Stimulated activated naive CD8-positive, alpha-beta T cell treated with anti-CD3 and anti-CD28 coated beads, Interleukin-15, Interleukin-2, amounts not matched to agents 100 U/mL and 50 U/mL, for 24 hours (primary cell): ENCODE measurements around the gene PACS1.

Experiments used
- ATAC-seq: fragments of 150-1000 bp; cut with Tn5 transposase; one replicate; pipeline ENCODE4 v1.10.0; 2021
- DNase-seq: peaks from one replicate; pipeline ENCODE4 v3.0.0; 2021

PACS1 gene

DNA sequence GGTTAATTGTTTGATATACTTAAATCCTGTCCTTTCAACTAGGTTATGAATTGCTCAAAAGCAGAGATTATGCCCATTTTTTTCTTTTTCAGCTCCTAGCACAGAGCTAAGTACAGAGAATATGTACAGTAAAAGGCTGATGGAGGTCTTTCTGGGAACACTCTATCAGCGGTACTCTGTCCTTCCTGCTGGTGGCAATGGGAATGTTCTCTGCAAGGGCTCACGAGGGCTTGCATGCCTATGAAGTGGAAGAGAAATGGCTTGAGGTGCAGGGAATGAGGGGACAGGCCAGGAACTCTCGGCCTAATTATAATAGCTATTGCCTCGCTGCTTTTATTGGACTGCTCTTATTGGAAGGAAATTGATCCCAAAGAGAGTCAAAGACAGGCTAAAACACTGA lies 114.7 kb downstream of the PACS1 start:
- ATAC-seq, result no peak
- DNase-seq, result no peak

DNA sequence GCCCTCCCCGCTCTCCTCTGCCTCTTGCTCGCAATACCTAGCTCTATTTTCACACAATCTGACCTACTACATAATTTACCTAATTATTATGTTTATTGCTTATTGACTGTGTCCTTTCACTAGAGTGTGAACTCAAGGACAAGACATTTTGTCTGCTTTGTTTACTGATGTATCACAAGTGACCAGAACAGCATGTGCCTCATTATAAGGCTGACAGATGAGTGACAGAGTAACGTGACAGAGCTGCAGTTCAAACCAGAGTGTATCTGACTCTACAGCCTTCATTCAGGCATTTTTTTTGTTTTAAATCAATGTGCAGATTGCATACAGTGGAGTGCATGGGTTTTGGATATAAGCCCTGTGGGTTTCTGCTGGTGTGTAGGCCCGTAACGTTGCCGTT lies 116.4 kb downstream of the PACS1 start:
- ATAC-seq (no peak), DNase-seq (no peak)

DNA sequence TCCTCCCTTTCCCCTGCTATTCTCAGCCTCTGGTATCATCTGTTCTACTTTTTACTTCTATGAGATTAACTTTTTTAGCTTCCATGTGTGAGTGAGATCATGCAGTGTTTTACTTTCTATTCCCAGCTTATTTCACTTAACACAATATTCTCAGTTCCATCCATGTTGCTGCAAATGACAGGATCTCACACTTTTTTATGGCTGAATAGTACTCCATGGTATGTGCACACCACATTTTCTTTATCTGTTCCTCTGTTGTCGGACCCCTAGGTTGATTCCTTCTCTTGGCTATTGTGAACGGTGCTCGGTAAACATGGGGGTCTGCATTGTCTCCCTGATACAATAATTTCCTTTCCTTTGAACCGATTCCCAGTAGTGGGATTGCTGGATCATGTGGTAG lies 117.4 kb downstream of the PACS1 start:
- ATAC-seq (no peak), DNase-seq (no peak)

DNA sequence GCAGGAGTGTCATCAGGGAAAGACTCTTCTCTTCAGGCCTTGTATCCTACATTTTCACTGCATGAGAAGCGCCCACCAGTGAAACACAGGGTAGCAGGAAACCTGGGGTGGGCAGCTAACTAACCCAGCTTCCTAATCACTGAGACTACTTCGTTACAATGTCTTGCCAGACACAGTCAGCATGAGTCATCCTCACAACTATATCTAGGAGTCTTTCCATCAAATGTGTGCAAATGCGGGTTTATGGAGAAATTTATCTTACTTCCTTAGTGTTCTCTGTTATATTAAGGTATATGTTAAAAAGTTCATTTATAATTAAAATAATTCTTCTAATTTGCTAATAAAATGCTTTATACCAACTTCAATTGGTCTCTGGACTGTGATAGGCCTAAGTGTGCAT lies 118.5 kb downstream of the PACS1 start:
- ATAC-seq (peak; percentile 55), DNase-seq (no peak)

DNA sequence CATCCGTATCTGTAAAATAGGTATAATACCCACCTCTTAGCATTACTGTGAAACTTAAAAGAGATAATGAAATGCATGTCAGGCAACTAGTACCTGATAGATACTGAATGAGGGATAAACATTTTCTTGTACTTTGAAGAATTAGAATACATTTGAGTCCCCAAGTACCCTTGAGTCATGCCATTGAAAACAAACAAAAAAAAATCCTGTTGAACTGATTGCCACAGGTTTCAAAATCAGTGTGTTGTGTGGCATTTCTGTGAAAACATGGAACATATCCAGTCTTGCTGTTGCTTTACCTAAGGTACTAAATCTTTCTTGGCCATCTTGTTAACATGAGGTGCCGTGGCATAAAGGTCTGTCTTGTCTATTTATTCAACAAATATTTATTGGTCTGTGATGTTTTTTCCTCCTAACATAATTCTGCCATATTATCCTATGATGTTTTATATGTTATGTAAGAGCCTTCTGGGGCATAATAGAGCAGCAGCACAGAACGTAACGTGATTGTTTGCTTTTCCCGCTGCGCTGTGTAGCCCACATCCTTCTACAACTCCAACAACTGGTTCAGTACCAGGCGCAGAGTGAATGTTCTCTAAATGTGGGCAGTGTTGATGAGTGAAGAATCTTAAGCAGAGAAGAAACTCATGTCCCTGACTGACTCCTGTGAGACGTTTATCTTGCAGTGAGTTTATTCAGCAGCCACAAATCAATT lies 119.1 kb downstream of the PACS1 start:
- DNase-seq, result no peak
- no peak for ATAC-seq

DNA sequence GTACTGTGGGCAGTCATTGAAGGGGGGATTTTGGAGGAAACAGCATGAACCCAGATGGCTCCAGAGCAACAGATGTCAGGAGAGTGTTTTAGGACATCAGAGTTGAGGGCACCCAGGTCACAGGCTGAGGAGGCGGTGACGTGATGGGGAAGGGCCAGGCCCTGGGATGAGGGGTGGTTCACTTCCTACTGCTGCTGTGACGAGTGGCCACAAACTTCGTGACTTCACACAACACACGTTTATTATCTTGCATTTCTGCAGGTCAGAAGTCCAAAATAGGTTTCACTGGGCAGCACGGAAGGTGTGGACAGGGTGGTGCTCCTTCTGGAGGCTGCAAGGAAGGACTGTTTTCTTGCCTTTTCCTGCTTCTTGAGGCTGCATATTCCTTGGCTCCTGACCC lies 120.7 kb downstream of the PACS1 start:
- DNase-seq (no peak), ATAC-seq (no peak)

DNA sequence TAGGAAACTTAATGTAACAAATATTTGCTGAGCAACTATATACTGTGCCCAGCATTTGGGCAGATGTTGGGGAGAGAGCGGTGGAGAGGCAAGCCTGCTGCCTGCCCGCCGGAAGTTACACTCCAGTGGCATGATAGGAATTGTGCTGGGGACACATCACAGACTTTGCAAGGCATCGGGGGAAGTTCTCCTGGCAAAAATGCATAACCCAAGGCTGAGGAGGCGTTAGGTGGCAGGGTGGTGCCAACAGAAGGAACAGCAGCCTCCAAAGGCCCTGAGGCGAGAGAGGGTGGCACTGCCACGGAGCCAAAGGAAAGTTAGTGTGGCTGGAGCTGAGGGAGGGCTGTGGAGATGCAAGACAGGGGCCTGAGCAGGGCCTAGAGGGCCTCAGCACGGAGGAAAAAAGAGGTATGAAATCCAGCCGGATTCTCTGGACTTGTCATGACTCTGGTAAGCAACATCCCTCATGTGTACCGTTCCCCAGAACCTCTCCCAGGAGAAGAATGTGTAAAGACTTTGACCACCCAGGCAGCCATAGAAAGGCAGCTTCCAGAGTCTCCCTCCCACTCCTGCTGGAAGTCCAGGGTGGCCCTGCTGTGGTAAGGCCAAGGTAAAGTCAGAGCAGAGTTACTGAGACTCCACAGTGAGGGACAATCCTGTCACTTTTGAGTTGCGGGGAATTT lies 122.2 kb downstream of the PACS1 start:
- DNase-seq (no peak), ATAC-seq (no peak)

DNA sequence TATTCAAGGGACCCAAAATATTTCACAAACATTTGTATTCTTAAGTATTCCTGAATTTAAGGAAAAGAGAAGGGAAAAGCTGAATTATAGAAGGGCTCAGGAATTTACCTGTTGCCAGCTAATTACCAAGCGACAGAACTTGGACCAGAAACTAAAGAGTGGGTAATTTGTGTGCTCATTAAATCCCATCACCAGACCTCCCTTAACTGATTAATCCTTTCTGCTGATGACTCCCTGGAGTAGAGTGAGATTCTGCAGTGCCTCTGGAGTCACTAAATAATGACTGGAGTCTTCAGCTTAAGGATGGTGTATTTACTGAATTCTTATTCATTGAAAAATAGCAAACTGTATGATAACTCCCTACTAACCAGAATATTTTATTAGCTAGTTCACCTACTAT lies 124.3 kb downstream of the PACS1 start:
- ATAC-seq (no peak), DNase-seq (no peak)

DNA sequence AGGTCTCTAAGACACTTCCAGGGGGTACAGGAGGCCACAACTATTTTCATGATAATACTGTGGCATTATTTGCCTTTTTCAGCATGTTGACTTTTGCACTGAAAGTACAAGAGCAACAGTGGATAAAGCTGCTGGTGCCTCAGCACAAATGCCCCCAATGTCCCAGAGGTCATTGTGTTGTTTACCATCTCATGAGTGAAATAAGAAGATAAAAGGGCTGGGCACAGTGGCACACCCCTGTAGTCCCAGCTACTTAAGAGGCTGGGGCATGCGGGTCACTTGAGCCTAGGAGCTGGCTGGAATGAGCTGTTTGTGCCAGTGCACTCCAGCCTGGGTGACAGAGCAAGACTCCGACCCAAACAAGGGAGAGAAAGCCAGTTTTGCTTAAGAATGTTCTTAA lies 125.8 kb downstream of the PACS1 start:
- no peak for ATAC-seq

DNA sequence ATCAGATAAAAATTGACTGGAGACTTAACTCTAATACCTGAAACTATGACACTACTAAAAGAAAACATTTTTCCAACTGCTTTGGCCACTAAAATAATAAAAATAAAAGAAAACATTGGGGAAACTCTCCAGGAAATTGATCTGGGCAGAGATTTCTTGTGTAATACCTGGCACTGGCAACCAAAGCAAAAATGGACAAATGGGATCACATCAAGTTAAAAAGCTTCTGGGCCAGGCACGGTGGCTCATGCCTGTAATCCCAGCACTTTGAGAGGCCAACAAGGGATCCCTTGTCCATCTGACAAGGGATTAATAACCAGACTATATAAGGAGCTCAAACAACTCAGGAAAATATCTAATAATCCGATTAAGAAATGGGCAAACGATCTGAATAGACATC lies 133.8 kb downstream of the PACS1 start:
- ATAC-seq (no peak), DNase-seq (no peak)

More for the DNA sequence above, 125.8 kb downstream of the PACS1 start:
- no peak for DNase-seq

DNA sequence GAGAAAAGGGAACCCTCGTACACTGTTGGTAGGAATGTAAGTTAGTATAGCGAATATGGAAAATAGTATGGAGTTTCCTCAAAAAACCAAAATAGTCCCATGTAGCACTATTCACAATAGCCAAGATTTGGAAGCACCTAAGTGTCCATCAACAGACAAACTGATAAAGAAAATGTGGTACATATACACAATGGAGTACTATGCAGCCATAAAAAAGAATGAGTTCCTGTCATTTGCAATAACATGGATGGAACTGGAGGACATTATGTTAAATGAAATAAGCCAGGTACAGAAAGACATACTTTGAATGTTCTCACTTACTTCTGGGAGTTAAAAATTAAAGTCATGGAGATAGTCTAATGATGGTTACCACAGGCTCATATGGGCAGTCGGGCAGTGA lies 134.3 kb downstream of the PACS1 start:
- ATAC-seq (no peak), DNase-seq (no peak)

DNA sequence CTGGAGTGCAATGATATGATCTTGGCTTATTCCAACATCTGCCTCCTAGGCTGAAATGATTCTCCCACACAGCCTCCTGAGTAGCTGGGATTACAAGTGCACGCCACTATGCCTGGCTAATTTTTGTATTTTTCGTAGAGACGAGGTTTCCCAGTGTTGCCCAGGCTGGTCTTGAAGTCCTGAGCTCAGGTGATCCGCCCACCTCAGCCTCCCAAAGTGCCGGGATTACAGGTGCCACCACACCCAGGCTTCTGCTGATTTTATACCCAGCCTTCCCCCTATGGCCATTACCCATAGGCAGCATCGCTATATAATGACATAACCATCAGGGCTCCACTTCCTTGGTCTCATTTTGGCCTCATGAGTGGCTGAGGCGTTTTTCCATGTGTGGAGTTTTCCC lies 137.7 kb downstream of the PACS1 start:
- ATAC-seq (no peak), DNase-seq (no peak)

DNA sequence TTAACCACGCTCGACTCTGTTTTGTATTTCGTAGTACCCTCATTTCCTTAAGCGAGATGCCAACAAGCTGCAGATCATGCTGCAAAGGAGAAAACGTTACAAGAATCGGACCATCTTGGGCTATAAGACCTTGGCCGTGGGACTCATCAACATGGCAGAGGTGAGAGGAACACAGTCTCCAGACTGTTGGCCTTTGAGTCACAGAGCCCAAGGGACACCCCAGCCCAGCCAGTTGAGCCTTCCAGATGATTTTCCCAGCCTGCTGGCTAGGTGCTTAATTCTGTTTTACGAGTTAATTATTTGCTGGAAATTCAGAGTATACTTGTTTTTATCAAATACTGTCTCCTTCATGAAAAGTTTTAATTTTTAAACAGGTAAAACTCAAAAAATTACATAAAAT lies 141.0 kb downstream of the PACS1 start:
- no peak for ATAC-seq
- DNase-seq, result no peak

DNA sequence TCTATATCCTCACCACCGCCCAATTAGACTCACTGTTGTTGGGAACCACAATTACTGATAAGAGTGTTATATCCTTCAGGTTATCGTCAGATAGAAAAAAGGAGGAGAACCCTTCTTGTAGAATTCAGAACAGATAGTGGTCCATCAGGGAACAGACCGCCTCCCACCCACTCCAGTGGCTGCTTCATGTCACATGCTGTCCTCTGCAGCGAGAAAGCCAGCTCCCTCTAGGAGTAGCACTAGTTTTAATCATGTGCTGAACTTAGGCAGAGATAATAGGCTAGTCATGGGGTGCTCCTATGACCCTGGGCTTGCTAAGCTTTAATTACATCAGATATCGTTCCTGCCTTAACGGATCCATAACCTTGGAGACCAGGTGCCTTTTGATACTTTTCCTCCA lies 146.8 kb downstream of the PACS1 start:
- DNase-seq (no peak), ATAC-seq (no peak)

DNA sequence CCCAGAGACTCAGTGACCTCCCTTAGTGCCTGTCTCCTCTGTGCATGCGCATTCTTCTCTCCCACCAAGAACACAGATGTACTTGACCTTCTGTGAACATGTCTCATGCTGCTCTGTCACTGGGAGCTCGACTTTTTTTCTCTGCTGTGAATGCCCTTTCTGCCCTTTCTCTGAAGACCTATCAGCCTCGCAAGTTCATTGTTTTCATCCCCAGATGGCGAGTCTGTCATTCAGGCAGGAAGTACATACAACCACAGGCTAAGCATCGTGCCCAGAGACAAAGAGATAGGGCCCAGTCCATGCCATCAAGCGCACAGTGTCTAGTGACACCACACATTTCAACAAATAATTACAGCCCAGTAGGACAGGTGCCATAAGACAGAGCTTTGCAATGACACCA lies 148.0 kb downstream of the PACS1 start:
- no peak for ATAC-seq

DNA sequence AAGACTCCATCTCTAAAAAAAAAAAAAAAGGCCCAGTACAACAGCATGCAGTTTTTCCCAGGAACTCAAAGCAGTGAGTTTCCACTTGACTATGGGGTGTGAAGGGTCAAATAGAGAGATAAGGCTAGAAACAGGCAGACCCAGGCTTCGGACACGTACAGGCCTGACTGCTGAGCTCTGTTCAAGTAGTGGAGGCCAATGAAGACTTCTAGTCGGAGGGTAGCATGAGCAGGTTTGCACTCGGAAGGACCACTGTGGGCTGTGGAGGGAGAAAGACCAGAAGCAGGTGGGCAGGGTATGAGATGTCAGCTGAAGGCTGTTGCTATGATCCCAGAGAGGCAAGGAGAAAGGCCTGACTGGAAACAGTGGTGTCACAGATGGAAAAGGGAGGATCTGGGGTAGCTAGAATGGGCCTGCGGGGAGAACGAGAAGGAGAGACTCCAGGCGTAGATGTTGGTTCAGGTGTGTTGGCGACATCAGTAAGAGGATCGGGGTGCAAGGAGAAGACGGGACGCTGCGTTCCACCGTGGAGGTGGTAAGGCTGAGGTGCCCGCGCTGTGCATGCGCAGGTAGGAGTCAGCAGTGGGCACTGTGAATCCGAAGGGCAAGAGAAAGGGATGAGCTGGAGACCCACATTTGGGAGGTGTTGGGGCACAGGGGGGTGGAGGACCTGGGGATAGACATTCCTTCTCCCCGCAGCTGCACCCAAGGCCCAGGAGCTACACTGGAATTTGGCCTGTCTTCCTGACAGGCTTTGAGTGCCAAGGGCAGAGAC lies 149.0 kb downstream of the PACS1 start:
- no peak for DNase-seq
- ATAC-seq, result no peak

More for the DNA sequence above, 148.0 kb downstream of the PACS1 start:
- no peak for DNase-seq

DNA sequence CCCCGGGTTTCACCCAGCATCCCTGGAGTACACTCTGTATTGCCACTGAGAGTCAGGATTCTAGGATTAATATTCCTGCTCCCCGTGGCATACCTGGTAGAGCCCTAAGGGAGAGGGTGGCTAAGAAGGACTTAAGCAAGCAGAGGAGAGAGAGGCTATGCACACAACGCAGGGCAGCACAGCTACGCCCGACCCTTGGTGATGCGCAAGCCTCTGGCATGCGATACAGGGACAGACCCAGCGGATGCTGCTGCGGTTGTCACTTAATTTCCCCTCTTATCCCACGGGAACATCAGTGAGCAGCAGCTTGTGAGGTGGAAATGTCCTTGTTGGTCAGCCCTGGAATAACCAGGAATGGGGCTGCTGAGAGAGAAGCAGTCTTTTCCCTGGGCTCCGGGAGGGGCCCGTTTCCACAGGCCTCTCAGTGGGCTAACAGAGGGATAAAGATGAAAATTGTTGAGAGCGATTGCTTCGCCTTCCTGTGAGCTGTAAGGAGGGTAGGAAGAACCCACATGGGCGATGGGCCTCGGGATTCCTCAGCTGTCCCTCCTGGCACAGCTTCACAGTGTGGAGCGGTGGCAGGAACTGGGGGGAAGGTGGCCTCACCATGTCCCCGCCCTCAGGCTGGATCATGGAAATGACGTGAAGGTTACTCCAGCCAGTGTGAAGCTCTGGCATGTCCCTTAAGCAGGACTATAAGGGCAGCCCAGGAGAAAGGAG lies 149.9 kb downstream of the PACS1 start:
- ATAC-seq (no peak), DNase-seq (no peak)

DNA sequence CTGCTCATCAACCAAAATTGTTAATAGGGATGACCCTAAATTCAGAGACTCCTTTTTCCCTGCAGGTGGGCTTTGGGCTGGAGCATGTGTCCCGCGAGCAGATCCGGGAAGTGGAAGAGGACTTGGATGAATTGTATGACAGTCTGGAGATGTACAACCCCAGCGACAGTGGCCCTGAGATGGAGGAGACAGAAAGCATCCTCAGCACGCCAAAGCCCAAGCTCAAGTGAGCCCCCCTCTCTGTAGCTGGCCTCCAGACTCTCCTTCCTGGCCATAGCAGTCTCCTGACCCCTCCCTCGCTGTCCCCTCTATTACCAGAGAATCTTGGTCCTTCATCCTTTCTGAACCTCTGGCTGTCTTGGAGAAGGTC lies 150.5 kb downstream of the PACS1 start:
- ATAC-seq (no peak), DNase-seq (no peak)

DNA sequence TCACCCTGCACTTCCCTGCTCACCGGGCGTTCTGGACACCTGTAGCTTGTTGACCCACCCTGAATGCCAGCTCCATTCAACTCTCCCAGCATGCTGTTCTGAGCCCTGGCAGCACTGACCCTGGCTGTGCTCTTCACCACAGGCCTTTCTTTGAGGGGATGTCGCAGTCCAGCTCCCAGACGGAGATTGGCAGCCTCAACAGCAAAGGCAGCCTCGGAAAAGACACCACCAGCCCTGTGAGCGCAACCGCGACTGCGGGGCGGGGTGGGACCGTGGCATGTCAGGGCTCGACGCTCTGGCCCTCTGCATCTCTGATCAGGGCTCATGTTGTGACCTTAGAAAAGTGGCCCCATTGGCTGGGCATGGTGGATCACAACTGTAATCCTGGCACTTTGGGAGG lies 150.9 kb downstream of the PACS1 start:
- ATAC-seq, result no peak

DNA sequence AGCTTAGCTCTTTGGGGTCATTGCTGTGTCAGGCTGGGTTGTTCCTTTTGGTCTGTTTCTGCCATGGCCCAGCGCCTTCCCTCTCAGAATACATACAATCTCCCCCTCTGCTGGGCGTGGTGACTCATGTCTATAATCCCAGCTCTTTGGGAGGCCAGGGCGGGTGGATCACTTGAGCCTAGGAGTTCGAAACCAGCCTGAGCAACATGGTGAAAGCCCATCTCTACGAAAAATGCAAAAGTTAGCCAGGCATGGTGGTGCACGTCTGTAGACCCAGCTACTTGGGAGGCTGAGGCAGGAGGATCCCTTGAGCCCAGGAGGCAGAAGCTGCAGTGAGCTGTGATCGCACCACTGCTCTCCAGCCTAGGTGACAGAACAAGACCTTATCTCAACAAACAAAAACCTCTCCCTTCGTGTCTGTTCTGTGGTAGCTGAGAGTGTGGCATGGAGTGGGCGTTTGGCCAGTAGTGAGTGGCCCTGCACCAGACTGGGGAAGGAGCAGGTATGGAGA lies 151.7 kb downstream of the PACS1 start:
- peak; percentile 20 for DNase-seq
- peak; percentile 6 for ATAC-seq

More for the DNA sequence above, 150.9 kb downstream of the PACS1 start:
- no peak for DNase-seq

DNA sequence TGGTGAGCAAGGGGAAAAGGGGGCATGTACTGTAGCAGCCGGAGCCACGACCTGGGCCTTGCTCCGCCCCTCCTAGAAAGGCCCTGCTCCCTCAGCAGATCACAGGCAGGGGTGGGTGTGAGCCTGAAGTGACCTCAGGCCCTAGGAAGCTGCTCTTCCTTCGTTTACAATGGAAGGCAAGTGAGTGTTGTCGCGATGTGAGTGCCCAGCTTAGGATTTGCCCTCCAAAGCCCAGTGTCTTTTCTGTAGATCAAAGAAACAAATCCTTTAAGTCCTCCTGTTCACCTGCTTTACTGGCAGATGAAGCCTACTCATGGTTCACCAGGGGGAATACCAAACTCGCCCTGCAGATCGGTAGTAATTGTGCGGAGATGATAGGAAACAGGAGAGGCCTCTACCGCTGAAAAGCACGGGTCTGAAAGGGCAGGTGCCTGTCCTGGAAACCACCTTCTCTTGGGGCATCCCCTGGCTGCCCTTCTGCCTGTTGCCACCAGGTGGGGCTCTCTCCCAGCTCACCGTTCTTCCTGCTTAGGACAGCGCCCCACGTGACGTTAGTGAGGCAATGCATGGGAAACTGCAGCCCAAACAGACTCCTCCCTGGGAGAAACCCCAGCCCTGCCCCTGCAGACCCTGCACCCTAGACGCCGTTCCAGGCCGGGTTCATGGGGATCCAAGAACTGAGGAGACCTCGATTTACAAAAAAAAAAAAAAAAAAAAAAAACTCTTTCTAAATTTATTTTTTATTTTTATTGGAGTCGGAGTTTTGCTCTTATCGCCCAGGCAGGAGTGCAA lies 152.5 kb downstream of the PACS1 start:
- ATAC-seq (peak; percentile 98), DNase-seq (peak; percentile 93)
